ENCODE data around the gene SCUBE1. TPM values are rescaled to one million over a fixed set of nuclear protein-coding genes. Genes with fewer than 3 reads are reported as not detected.
A peak's percentile ranks its signal among the peaks of the same experiment; 100 is the strongest.
"Not testable (repeated sequence)": the region's sequence is repeated elsewhere in the genome, so short reads cannot be mapped to it uniquely, and the experiment has no call there.

SCUBE1 gene
- total and polyA plus RNA-seq, 5 experiments from 2014 or later = not detected

DNA sequence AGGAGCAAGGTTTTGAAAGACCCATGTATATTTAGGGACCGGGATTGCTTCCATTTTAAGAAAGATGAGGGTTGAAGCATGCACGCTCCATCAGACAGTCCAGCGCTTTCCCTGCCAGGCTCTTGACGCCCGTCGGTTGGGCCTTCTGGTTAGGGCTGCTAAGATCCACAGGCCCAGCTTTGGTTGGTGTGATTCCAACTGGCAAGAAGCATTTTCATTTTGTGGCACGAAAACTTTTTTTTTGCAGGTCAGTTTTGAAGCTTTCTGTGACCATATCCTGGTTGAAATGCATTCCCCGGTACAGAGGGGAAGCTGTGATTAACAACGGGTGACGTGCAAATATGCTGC lies 34.4 kb upstream of the SCUBE1 start:
- Mint-ChIP-seq H3K4me1 (peaks cover 4 to 33% (median 22%) of the 10 kb centered on the region in 4 donors), H3K27me3 (peaks cover 24 to 66% (median 40%) of the 10 kb centered on the region in 5 donors), H3K27ac (no peak overlapping the region), H3K36me3 (peaks cover 0 to 7% (median 6%) of the 10 kb centered on the region in 3 donors), H3K4me3 (no peak overlapping the region), H3K9me3 (peaks cover 0 to 19% (median 10%) of the 10 kb centered on the region in 9 donors)
- DNase-seq (no peak), ATAC-seq (no peak)
- POLR2A ChIA-PET = no interaction called here

DNA sequence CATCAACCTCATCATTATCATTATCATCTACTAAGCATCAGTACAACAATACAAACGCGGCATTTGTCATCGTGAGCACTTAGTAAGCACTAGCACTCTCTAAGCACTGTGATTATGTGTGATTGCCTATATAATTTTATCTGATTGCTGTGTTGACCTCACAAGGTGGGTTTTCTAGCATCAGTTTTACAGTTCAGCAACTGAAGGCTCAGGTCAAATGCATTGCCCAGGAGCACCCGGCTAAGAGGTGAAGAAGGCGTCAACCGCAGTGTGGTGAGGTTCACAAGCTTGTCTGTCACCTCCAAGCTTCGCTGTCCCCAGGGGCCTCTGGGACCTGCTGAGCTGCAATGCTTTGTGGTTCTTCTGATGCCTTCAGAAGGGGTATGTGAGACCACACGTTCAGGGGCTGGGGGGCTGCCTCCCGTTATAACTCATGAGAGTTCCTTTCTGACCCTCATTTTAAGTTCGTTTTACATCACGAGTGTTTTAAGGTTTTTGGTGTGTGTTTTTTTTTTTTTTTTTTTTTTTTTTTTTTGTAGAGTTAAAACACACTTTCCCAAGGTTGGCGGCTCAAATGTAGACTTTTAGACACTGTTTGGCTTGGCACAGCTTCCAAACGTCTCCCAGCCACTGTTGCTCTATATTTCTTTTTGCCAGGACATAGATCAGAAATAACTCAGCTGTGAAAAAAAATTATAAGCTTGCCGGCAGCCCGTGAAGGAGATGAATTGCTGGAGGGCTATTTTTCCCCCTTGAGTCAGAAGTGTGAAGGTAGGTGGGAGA lies 33.8 kb upstream of the SCUBE1 start:
- H3K36me3 Mint-ChIP-seq = peaks cover 0 to 7% (median 6%) of the 10 kb centered on the region in 3 donors
- ATAC-seq = peak; percentile 67 to 72
- peak in 5 of 10 donors; percentile 8 to 37 (median 14) for DNase-seq
- peaks cover 24 to 69% (median 42%) of the 10 kb centered on the region in 5 donors for H3K27me3 Mint-ChIP-seq
- peak overlapping the region in 2 of 10 donors; percentile 3 to 6 for H3K27ac Mint-ChIP-seq
- H3K4me1 Mint-ChIP-seq = peaks cover 4 to 31% (median 22%) of the 10 kb centered on the region in 4 donors
- peaks cover 0 to 19% (median 10%) of the 10 kb centered on the region in 9 donors for H3K9me3 Mint-ChIP-seq
- POLR2A ChIA-PET = no interaction called here
- peak overlapping the region in 2 of 10 donors; percentile 7 to 36 for H3K4me3 Mint-ChIP-seq

DNA sequence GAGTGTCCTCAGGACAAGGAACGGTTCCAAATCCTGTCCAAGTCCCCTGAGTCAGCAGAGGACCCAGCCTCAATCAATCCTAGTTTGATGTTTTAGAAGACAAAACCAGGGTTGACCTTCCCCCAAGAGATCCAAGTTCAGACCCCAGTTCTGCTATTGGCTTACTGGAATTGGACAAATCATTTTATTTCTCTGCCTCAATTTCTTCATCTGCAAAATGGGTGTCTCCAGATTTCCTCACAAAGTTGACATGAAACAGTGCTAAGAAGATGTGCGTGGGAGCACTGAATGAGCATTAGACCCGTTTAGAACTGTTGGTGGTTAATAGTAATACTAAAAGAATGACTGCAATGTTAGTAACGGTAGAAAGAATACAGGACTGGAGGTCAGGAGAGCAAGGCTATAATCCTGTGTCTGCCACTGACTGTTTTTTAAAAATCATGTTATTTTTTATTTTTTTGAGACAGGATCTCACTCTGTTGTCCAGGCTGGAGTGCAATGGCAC lies 32.8 kb upstream of the SCUBE1 start:
- H3K4me1 Mint-ChIP-seq = peaks cover 6 to 24% (median 19%) of the 10 kb centered on the region in 4 donors
- no peak overlapping the region for H3K27ac Mint-ChIP-seq
- peaks cover 32 to 79% (median 50%) of the 10 kb centered on the region in 5 donors for H3K27me3 Mint-ChIP-seq
- peaks cover 0 to 19% (median 10%) of the 10 kb centered on the region in 9 donors for H3K9me3 Mint-ChIP-seq
- H3K4me3 Mint-ChIP-seq = no peak overlapping the region
- POLR2A ChIA-PET = no interaction called here
- peaks cover 0 to 7% (median 6%) of the 10 kb centered on the region in 3 donors for H3K36me3 Mint-ChIP-seq
- ATAC-seq = no peak
- DNase-seq = no peak

DNA sequence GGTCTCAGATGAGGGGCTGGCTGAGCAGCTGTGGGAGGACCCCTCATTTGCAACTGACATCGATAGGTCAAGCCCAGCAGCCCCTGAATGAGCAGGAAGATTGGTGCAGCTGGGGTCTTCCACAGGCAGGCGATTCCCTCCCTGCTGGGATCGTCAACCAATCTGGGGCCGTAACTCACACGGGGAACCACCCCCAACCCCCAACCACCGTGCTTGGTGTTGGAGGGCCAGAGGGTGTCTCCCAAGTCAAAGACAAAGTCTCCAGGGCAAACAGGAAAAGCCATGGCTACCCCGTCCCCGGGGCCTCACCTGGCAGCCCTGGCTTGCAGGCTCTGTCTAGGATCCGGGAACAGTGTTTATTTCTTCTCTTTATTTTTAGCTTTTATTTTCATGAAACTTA lies 26.9 kb upstream of the SCUBE1 start:
- H3K4me1 Mint-ChIP-seq = peaks cover 0 to 2% (median 0%) of the 10 kb centered on the region in 4 donors
- H3K4me3 Mint-ChIP-seq = no peak overlapping the region
- no peak overlapping the region for H3K27ac Mint-ChIP-seq
- H3K36me3 Mint-ChIP-seq = peaks cover 2 to 7% (median 6%) of the 10 kb centered on the region in 3 donors
- H3K9me3 Mint-ChIP-seq = peaks cover 0 to 14% (median 10%) of the 10 kb centered on the region in 9 donors
- DNase-seq (no peak), ATAC-seq (no peak)
- POLR2A ChIA-PET = no interaction called here
- H3K27me3 Mint-ChIP-seq = peaks cover 26 to 58% (median 40%) of the 10 kb centered on the region in 5 donors

DNA sequence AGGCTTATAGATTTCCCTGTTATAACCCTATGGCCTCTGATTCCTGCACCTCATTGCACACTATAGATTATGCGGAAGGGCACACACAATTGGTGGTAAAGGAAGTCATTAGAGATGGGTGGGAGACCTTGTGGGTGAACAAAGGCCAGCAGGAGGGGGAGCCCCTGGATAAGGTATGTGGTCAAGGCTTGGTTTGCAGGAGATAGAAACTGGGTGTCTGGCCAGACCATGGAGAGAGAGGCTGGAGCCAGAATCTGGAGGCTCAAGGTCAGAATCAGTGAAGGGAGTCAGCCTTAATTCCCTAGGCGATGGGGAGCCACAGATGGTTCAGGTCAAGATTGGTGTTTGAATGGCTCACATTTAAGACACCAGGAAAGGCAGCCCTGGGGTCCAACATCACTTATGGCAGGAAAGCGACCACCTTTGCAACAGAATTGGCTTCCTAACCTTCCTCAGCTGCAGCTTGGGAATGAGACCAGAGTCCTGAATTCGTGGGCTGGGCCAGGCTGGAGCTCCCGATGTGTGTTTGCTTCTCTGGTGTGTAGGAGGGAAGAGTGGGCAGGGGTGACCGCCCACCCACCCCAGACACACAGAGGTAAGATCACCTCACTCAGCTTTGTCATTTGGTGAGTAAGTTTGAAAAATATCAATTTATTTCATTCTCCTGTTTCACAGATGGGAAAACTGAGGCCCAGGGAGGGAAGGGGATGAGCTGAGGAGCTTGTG lies 22.7 kb upstream of the SCUBE1 start:
- DNase-seq (no peak), ATAC-seq (no peak)
- POLR2A ChIA-PET = no interaction called here
- H3K9me3 Mint-ChIP-seq = no peaks in the 10 kb centered on the region
- peaks cover 0 to under 1% (median 0%) of the 10 kb centered on the region in 3 donors for H3K36me3 Mint-ChIP-seq
- no peak overlapping the region for H3K27ac Mint-ChIP-seq
- no peaks in the 10 kb centered on the region for H3K4me1 Mint-ChIP-seq
- no peak overlapping the region for H3K4me3 Mint-ChIP-seq
- H3K27me3 Mint-ChIP-seq = peaks cover 10 to 32% (median 22%) of the 10 kb centered on the region in 5 donors

DNA sequence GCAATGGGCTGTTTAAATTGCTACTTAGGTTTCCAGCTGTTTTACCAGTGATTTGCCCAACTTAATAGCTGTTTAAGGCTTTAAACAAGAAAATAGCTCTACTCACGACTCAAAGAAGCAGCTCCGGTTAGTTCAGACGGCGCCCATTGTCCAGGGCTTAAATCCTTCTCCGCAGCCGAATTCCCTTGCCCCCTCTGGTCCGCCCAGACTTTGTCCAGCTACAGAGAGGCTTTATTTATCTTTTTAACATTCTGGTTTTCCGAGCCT lies 20.9 kb upstream of the SCUBE1 start:
- POLR2A ChIA-PET = no interaction called here

DNA sequence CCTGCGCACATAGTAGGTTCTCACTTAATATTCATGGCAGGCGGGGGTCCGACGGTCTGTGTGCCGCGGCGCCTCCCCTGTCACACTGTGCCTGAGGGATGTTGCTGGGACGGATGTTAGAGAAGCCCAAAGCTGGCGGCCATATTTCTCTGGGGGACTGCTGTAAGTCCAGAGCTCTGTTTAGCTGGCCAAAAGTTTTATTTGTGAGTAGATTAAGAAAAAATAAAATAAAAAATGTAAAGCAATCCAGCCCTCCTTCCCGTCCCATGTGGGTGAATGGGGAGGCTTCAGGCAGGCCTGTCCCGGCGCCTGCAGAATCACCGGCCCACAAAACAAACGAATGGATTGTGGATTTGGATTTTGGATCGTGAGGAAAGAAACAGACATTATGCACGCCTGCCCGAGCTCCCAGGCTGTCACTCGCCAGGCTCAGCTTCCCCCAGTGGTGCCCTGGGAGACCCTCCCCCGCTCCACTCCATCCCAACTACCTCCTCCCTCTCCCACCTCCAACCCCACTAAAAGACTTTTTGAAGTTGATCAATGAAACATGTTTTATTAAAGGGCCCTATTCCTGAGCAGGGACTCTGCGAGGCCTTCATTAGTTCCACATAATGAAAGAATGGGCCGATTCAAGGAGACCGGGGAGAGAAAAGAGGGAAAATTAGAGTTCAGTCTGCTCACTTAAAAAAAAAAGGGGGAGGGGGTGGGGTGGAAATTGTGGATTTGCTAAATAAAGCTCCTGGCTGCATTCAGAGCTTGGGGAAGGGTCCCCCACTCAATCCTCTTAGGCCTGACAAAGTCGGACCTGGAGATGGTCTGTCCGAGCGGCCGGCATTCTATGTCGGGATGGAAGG lies 20.4 kb upstream of the SCUBE1 start:
- Mint-ChIP-seq H3K4me3 (no peak overlapping the region), H3K27me3 (peaks cover 5 to 9% (median 7%) of the 10 kb centered on the region in 5 donors), H3K4me1 (no peaks in the 10 kb centered on the region), H3K9me3 (no peaks in the 10 kb centered on the region), H3K27ac (no peak overlapping the region), H3K36me3 (no peaks in the 10 kb centered on the region)
- DNase-seq (no peak), ATAC-seq (no peak)
- POLR2A ChIA-PET = no interaction called here

More for the DNA sequence above, 20.9 kb upstream of the SCUBE1 start:
- Mint-ChIP-seq H3K4me3 (no peak overlapping the region), H3K27me3 (peaks cover 6 to 14% (median 9%) of the 10 kb centered on the region in 5 donors), H3K36me3 (no peaks in the 10 kb centered on the region), H3K4me1 (no peaks in the 10 kb centered on the region), H3K27ac (no peak overlapping the region), H3K9me3 (no peaks in the 10 kb centered on the region)
- DNase-seq (no peak), ATAC-seq (no peak)

DNA sequence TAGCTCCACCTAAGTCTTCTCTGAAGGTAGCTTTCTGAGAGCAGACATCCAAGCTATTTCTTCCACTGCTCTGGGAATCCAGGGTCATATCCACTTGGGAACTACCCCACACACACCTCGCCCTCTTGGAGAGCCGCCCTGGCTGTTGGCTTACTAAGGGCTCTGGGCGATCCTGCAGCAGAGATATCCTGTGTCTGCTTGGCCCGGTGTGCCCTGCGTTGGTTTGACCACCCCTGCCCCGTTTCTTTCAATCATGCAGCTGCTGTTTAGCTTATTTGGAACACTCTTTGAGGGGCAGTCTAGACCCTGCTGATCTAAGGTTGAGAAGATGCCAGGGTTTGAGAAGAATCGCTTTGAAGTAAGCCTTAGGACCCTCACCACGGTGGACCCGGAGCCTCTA lies 17.4 kb upstream of the SCUBE1 start:
- Mint-ChIP-seq H3K4me3 (no peak overlapping the region), H3K9me3 (no peaks in the 10 kb centered on the region), H3K27me3 (peaks cover 4 to 12% (median 7%) of the 10 kb centered on the region in 5 donors), H3K36me3 (no peaks in the 10 kb centered on the region), H3K27ac (no peak overlapping the region), H3K4me1 (peaks cover 0 to 1% (median 0%) of the 10 kb centered on the region in 4 donors)
- DNase-seq (no peak), ATAC-seq (no peak)
- POLR2A ChIA-PET = interaction anchor here (0.6 kb wide), 1 partner anchor 57 kb away, joined by 3 read pairs; no protein-coding TSS in a partner anchor

DNA sequence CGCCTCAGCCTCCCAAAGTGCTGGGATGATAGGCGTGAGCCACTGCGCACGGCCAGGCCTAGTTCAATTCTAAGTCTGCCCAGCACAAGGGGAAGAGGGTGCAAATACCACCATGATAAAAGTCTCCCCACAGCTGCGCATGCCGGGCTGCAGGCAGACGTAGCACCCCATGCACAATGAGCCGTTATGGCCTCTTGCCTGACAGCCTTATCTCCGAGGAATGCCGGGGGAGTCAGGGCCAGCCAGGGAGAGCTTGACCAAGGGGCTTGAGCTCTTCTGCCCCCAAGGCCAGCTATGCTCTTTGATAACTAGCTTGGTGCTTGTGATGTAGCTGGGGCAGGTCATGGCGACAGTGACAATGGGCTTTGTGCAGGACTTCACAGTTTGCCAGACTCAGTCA lies 13.7 kb upstream of the SCUBE1 start:
- Mint-ChIP-seq H3K4me1 (peaks cover 0 to 1% (median 0%) of the 10 kb centered on the region in 4 donors), H3K4me3 (no peak overlapping the region), H3K27me3 (peaks cover 6 to 12% (median 9%) of the 10 kb centered on the region in 5 donors), H3K36me3 (no peaks in the 10 kb centered on the region), H3K27ac (no peak overlapping the region), H3K9me3 (no peaks in the 10 kb centered on the region)
- DNase-seq = no peak
- POLR2A ChIA-PET = interaction anchor here (0.7 kb wide), 1 partner anchor 33 kb away, joined by 3 read pairs; no protein-coding TSS in a partner anchor
- no peak for ATAC-seq

DNA sequence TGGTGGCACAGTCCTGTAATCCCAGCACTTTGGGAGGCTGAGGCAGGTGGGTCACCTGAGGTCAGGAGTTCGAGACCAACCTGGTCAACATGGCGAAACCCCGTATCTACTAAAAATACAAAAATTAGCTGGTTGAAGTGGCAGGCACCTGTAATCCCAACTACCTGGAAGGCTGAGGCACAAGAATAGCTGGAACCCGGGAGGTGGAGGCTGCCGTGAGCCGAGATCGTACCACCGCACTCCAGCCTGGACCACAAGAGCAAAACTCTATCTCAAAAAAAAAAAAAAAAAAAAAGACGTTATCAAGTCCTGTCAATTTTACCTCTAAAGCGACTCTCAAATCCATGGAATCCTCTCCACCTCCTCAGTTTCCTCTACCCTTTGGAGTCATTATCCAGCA lies 12.5 kb upstream of the SCUBE1 start:
- H3K4me1 Mint-ChIP-seq, H3K36me3 Mint-ChIP-seq: not testable (repeated sequence)

DNA sequence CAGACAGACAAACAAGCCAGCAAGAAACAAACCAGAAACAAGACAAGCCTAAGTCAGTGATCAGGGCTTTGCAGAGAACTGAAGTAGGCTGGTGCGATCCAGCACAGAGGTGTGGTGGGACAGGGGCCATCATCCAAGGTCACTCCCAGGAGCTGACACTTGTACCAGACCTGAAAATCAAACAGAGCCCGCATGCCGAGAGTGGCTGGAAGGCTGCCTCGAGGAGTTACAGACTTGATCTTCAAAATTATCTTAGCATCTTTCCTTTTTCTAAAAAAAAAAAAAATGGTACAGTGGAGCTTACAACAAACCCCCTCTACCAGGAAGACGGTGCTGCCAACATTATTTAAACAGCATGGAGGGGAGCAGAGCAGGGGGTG lies 8.8 kb upstream of the SCUBE1 start:
- ATAC-seq (no peak), DNase-seq (no peak)
- Mint-ChIP-seq H3K36me3 (no peaks in the 10 kb centered on the region), H3K27me3 (peaks cover 13 to 45% (median 30%) of the 10 kb centered on the region in 5 donors), H3K9me3 (no peaks in the 10 kb centered on the region), H3K27ac (no peak overlapping the region), H3K4me3 (no peak overlapping the region), H3K4me1 (peaks cover 0 to 1% (median 0%) of the 10 kb centered on the region in 4 donors)
- POLR2A ChIA-PET = no interaction called here

More for the DNA sequence above, 12.5 kb upstream of the SCUBE1 start:
- peak overlapping the region in 1 of 10 donors; percentile 69 for H3K27ac Mint-ChIP-seq
- H3K27me3 Mint-ChIP-seq = peaks cover 4 to 12% (median 10%) of the 10 kb centered on the region in 5 donors
- H3K4me3 Mint-ChIP-seq, POLR2A ChIA-PET, H3K9me3 Mint-ChIP-seq, DNase-seq, ATAC-seq: not testable (repeated sequence)

DNA sequence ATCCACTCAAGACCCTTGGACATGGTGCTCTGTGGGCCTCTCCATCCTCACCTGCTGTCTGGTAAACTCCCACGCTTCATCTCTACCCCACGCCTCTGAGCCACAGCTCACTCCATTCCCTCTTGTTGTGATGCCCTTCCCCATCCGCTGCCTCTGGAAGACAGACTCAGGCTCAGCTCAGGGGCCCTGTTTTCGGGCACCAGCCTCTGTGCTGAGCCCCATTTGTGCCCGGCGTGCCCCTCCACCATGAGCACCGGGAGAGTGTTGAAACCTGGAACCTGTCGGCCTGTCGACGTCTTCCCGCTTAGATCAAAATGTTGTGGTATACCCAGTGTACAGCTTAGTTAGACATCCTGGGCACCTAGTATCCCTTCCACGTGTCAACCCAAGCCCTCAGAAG lies 6.5 kb upstream of the SCUBE1 start:
- ATAC-seq (no peak), DNase-seq (peak in 1 of 10 donors; percentile 10)
- Mint-ChIP-seq H3K36me3 (no peaks in the 10 kb centered on the region), H3K4me3 (no peak overlapping the region), H3K27me3 (peaks cover 23 to 59% (median 41%) of the 10 kb centered on the region in 5 donors), H3K9me3 (no peaks in the 10 kb centered on the region), H3K27ac (peak overlapping the region in 1 of 10 donors; percentile 3), H3K4me1 (peaks cover 0 to 7% (median 4%) of the 10 kb centered on the region in 4 donors)
- POLR2A ChIA-PET = no interaction called here

Measured in naive thymus-derived CD8-positive, alpha-beta T cell (primary cell).